Hindlimb muscle (tissue), 1 donor: ENCODE results near the gene BUD31. TPM values are rescaled to one million over a fixed set of nuclear protein-coding genes. Genes with fewer than 3 reads are reported as not detected.

ENCODE experiments used
- DNase-seq: peaks from one replicate; pipeline ENCODE4 v3.0.0-alpha.2; 2013
- polyA plus RNA-seq: library from polyadenylated mRNA; unstranded; fragments of 120-200 nt; gene quantifications from one replicate; pipeline ENCODE4 v1.2.1, GENCODE V29; 2013; ENCODE audit not compliant: insufficient read length

BUD31 gene
- polyA plus RNA-seq, 1 donor, result 77.2 TPM

- DNase-seq, result no peak
Measured at GRCh38 chr7:99437946-99438572, 29.3 kb downstream of the BUD31 start.

DNA sequence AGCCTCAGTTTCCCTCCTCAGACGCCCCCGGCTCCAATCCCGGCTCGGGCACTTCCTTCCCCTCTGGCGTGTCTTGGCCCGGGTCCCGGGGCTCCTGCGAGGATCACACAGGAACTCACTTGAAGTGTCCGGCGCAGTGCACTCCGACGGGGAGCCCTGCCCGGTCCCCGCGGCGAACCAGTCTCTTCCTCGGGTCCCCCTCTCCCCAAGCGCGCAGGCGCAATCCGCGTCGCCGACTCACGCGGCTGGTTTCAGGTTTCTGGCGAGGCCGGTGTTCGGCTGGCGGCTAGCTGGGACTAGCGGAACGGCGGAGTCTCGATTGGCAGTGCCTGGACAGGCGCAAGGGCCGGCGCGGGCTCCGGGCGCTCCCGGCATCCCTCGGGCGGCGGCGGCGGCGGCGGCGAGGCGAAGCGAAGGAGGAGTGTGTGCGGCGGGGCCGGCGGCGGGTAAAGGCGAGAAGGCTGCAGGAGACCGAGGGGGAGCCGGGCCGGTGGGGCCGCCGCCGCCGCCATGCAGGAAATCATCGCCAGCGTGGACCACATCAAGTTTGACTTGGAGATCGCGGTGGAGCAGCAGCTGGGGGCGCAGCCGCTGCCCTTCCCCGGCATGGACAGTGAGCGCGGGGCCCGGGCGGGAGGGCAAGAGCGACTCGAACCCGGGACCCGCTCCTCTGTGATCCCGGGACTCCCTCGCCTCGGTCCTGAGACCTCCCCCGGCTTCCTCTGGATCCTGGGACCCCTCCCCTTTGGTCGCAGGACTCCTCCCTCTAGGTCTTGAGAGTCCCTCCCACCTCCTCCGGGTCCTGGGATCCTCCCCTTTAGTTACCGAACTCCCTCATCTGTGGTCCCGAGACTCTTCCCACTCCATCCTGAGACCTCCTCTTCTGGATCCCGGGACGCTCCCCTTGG, 30.1 kb downstream of the BUD31 start, which contains the start of the genes CPSF4 and PTCD1:
Gene CPSF4, plus strand, starts transcription at position 371 of the 908 bp plus-strand sequence. Its CDS starts 140 bp downstream, at position 511.
Gene PTCD1, minus strand, starts transcription at position 226 of the 908 bp plus-strand sequence. CDS start 3,556 bp downstream, outside the sequence.
- peak; percentile 97 for DNase-seq

- no peak for DNase-seq
Measured at GRCh38 chr7:99440195-99440594, 31.4 kb downstream of the BUD31 start.

DNA sequence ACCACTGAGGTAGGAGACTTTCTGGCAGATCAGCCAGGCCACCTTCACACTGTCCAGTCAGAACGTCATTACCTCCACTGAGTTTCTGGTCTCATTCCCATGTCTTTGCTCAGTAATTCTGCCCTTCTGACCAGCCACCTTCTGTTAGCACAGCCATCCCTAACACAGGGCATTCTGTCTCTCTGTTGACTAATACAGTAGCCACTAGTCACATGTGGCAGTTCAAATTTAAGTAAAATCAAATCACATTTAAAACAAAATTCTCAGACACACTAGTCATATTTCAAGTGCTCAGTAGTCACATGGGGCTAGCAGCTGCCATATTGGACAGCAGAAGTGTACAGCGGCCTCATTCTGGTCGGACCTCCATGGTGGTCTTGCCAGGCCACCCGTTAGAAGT, 37.3 kb downstream of the BUD31 start:
- no peak for DNase-seq

- DNase-seq, result no peak
Measured at GRCh38 chr7:99447943-99448342, 39.2 kb downstream of the BUD31 start.

GRCh38 chr7:99448855-99449254, 40.1 kb downstream of the BUD31 start:
- DNase-seq, result no peak

GRCh38 chr7:99449326-99449725, 40.6 kb downstream of the BUD31 start:
- DNase-seq, result no peak

DNA sequence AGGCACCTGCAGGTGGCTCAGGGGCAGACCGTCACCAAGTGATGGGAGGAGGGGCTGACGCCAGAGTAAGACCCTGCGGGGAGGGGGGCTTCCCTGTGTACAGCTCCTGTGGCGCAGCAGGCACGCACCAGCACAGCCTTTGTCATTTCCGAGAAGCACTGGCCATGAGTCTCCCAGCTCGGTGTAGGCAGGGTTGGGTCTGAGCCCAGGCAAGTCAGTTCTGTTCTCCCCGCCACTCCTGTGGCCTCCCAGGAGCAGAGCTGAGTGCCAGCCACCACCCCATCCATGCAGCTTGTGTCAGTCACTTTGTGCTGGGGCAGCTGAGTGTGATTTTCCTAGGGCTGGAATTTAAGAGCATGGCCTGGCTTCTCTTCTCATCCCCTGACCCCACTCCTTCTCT, 43.2 kb downstream of the BUD31 start:
- DNase-seq, result no peak

- no peak for DNase-seq
Measured at GRCh38 chr7:99452541-99452940, 43.8 kb downstream of the BUD31 start.

GRCh38 chr7:99453105-99453504, 44.3 kb downstream of the BUD31 start:
- no peak for DNase-seq

GRCh38 chr7:99455874-99456273, 47.1 kb downstream of the BUD31 start:
- no peak for DNase-seq

DNA sequence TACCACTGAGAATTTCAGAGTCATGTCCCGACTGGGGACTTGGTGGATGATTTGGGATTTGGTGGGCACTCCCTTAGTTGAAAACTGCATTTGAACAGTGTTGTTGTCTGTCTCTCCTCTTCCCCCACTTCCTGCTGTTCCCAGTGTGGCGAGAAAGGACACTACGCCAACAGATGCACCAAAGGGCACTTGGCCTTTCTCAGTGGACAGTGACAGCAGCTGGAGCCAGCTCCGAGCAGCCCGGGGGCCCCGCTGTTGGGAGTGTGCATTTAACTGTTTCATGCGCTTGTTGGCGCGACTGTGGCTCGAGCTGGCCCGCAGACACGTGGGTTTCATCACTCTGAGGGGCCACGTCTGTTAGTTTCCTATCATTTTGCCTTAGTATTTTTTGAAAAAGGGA, 47.5 kb downstream of the BUD31 start:
- no peak for DNase-seq

DNA sequence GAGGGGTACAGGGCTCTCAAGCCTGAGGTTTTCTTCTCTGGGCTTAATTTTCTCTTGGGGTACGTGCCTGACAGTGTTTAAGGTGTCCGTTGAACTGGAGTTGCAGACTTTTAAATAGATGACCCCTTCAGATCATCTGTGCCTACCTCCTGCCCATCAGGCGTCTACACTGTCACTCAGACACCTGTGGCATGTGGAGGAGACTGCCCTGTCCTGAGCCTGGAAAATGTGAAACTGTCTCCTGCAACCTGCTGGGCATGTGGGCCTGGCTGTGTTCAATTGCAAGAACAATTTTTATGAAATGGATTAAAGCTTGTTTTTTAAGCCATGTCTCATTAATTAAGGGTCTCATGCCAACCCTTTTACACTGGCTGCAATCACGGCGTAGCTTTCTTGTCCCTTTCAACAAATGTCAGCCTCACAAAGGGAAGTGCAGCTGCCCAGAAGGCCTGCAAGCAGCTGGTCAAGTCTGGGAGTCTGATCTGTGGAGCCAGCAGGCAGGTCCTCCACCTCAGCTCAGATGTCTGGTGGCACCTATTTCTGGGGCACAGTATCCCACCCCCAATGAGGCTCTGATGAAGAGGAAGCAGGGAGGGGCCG, 48.4 kb downstream of the BUD31 start:
- no peak for DNase-seq

- DNase-seq, result no peak
Measured at GRCh38 chr7:99457650-99458493, 49.1 kb downstream of the BUD31 start.

GRCh38 chr7:99459087-99459486, 50.3 kb downstream of the BUD31 start:
- no peak for DNase-seq

- no peak for DNase-seq
Measured at GRCh38 chr7:99460651-99461050, 51.9 kb downstream of the BUD31 start.

DNA sequence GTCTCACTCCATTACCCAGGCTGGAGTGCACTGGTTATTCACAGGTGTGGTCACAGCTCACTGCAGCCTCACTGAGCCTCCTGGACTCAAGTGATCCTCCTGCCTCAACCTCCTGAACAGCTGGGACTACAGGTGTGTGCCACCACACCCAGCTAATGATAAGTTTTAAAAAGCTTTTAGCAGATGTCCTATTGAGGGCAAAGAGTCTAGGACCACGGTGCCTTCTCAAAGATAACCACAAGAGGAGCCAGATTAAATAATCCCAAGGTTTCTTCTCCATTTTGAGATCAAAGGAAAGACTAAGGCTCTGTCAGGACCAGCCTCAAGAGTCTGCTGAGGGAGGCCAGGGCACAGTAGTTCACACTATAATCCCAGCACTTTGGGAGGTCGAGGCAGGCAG, 52.5 kb downstream of the BUD31 start:
- DNase-seq, result no peak

- no peak for DNase-seq
Measured at GRCh38 chr7:99465421-99465768, 56.6 kb downstream of the BUD31 start.

DNA sequence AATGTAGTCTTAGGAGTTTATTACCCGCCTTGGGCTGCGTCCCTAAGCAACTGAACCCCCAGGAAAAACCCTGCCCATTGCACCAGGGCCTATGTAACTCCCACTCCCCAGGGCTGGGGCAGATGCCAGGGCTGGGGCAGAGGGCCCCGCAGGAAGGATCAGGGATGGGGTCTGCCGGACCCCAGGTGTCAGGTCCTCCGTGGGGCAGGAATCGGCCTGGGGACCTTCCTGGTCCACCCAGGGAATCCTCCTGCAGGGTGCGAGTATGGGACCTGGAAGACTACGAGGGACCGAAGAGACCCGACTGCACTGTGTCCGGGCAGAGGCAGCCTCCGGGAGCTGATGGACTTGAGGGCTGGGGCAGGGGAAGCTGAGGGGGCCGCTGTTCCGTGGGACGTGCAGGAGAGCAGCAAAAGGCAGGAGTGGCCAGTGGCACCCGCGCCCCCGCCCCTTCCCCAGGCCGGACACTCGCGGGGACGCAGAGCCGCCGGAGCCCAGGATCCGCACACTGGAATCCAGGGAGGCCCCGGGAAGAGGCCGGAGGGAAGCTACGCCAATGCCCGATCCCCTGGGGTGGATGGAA, 59.7 kb downstream of the BUD31 start:
- DNase-seq, result no peak
